ENCODE results near the gene PREX1. TPM values are rescaled to one million over a fixed set of nuclear protein-coding genes. Genes with fewer than 3 reads are reported as not detected.

Gene PREX1
- polyA plus RNA-seq, 1 experiment, result 1.3 TPM

- H3K27me3 ChIP-seq (ENCODE audit: control insufficient read depth, insufficient read depth, low read length), result no peaks in the 10 kb centered on the region
- TF ChIP-seq, protein P1, sequence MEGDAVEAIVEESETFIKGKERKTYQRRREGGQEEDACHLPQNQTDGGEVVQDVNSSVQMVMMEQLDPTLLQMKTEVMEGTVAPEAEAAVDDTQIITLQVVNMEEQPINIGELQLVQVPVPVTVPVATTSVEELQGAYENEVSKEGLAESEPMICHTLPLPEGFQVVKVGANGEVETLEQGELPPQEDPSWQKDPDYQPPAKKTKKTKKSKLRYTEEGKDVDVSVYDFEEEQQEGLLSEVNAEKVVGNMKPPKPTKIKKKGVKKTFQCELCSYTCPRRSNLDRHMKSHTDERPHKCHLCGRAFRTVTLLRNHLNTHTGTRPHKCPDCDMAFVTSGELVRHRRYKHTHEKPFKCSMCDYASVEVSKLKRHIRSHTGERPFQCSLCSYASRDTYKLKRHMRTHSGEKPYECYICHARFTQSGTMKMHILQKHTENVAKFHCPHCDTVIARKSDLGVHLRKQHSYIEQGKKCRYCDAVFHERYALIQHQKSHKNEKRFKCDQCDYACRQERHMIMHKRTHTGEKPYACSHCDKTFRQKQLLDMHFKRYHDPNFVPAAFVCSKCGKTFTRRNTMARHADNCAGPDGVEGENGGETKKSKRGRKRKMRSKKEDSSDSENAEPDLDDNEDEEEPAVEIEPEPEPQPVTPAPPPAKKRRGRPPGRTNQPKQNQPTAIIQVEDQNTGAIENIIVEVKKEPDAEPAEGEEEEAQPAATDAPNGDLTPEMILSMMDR (IDR thresholded peaks at IDR 0.05; ENCODE audit: insufficient read depth, low read depth, low read length), result no peak
- CTCF ChIA-PET, result no interaction called here
- POLR2A ChIA-PET, result no interaction called here
- no peaks in the 10 kb centered on the region for H3K36me3 ChIP-seq (ENCODE audit: control insufficient read depth, insufficient read depth, low read length)
- DNase-seq (ENCODE audit: low read depth), result no peak
- H3K4me3 ChIP-seq (ENCODE audit: low read depth, low read length), result no peak overlapping the region
Measured at GRCh38 chr20:48782901-48783308, 44.9 kb downstream of the PREX1 start.

GRCh38 chr20:48782053-48782452 lies 45.7 kb downstream of the PREX1 start:
- DNase-seq (ENCODE audit: low read depth), result no peak
- H3K36me3 ChIP-seq (ENCODE audit: control insufficient read depth, insufficient read depth, low read length), result no peaks in the 10 kb centered on the region
- TF ChIP-seq, protein P1 (IDR thresholded peaks at IDR 0.05; ENCODE audit: insufficient read depth, low read depth, low read length), result no peak
- ChIA-PET CTCF (no interaction called here), POLR2A (no interaction called here)
- no peaks in the 10 kb centered on the region for H3K27me3 ChIP-seq (ENCODE audit: control insufficient read depth, insufficient read depth, low read length)
- H3K4me3 ChIP-seq (ENCODE audit: low read depth, low read length), result no peak overlapping the region

DNA sequence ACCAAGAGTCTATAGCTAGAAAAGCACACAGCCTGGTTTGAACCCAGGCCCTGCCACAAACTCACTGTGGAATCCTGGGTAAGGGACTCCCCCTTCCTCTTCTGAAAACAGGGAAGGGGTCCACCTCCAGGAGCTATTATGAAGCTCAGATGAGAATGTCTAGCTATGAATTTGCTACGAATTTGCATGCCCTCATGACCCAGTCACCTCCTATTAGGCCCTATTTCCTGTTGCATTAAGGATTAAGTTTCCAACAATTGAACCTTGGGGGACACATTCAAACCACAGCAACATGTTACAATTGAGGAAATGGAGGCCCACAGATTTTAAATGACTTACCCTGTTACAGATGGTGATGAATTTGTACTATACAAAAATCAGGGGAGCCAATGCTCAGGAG lies 46.2 kb downstream of the PREX1 start:
- DNase-seq (ENCODE audit: low read depth), result no peak
- CTCF ChIA-PET, result no interaction called here
- TF ChIP-seq, protein P1 (IDR thresholded peaks at IDR 0.05; ENCODE audit: insufficient read depth, low read depth, low read length), result no peak
- Histone ChIP-seq H3K36me3 (ENCODE audit: control insufficient read depth, insufficient read depth, low read length) (no peaks in the 10 kb centered on the region), H3K27me3 (ENCODE audit: control insufficient read depth, insufficient read depth, low read length) (no peaks in the 10 kb centered on the region), H3K4me3 (ENCODE audit: low read depth, low read length) (no peak overlapping the region)
- POLR2A ChIA-PET, result no interaction called here

DNA sequence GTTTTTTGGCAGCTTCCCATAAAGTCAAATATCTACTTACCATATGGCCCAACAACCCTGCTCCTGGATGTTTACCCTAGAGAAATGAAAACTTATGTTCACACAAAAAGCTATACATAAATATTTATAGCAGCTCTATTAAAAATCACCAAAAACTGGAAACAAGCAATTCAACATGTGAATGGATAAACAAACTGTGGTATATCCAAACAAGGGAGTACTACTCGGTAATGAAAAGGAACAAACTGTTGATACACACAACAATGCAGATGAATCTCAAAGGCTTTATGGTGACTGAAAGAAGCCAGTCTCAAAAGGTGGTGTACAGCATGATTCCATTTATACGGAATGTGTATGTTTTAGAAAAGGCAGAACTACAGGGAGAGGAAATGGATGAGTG lies 48.4 kb downstream of the PREX1 start:
- no peak overlapping the region for H3K4me3 ChIP-seq (ENCODE audit: low read depth, low read length)
- DNase-seq (ENCODE audit: low read depth), result no peak
- H3K27me3 ChIP-seq (ENCODE audit: control insufficient read depth, insufficient read depth, low read length), result no peaks in the 10 kb centered on the region; the same call in 1 of the 2 replicates
- TF ChIP-seq, protein P1 (IDR thresholded peaks at IDR 0.05; ENCODE audit: insufficient read depth, low read depth, low read length), result no peak
- no peaks in the 10 kb centered on the region for H3K36me3 ChIP-seq (ENCODE audit: control insufficient read depth, insufficient read depth, low read length)
- CTCF ChIA-PET, result no interaction called here
- POLR2A ChIA-PET, result no interaction called here

GRCh38 chr20:48777821-48778220 lies 50.0 kb downstream of the PREX1 start:
- ChIA-PET CTCF (no interaction called here), POLR2A (no interaction called here)
- Histone ChIP-seq H3K4me3 (ENCODE audit: low read depth, low read length) (no peak overlapping the region), H3K36me3 (ENCODE audit: control insufficient read depth, insufficient read depth, low read length) (no peaks in the 10 kb centered on the region), H3K27me3 (ENCODE audit: control insufficient read depth, insufficient read depth, low read length) (no peaks in the 10 kb centered on the region; the same call in 1 of the 2 replicates)
- no peak for DNase-seq (ENCODE audit: low read depth)
- TF ChIP-seq, protein P1 (IDR thresholded peaks at IDR 0.05; ENCODE audit: insufficient read depth, low read depth, low read length), result no peak

Data from BJ (cell line).